ENCODE data around the gene PTK7.

DNA sequence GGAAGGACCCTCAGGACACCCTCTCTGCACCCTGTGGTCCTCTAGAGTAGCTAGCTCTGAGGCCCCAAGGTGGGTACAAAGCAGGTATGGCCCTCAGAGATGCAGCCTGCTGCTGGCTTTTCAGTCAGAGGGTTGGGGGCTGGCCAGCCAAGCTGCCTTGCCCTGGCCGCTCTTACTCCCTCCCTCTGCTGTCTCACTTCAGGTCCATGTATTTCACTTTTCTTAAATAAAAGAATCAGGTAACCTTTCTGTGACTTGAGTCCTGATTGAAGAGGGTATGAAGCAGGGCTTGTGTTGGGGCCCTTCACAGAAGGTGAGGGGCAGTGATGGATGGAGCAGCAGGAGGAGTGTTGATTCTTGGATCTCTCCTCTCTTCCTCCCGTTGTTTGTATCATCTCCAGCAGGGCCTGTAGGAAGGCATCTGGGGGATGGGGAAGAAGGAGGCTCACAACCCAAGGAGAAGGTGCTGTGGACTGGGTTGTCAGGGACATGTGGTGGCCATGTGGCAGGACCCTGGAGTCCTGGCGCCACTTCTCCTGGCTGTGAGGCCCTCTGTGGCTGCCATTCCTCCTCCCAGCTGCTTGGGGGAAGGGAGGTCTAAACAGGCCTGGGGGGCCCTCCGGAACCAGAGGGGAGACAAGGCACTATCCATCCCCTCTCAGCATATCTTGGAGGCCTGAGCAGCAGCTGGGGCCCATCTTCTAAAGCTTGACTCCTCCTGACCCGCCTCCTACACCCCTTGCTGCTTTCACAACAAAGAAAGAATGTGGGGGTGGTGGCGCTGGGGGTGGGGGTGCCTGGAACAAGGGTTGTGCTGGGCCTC is 1.1 kb upstream of the PTK7 start:
- TF ChIP-seq GATA2 (IDR thresholded peaks at IDR 0.05; ENCODE audit: low read depth, low read length) (no peak), GATA3 (IDR thresholded peaks at IDR 0.05; ENCODE audit: low read depth, low read length) (no peak)
